ENCODE data around the gene ZNF611.

Gene ZNF611

DNA sequence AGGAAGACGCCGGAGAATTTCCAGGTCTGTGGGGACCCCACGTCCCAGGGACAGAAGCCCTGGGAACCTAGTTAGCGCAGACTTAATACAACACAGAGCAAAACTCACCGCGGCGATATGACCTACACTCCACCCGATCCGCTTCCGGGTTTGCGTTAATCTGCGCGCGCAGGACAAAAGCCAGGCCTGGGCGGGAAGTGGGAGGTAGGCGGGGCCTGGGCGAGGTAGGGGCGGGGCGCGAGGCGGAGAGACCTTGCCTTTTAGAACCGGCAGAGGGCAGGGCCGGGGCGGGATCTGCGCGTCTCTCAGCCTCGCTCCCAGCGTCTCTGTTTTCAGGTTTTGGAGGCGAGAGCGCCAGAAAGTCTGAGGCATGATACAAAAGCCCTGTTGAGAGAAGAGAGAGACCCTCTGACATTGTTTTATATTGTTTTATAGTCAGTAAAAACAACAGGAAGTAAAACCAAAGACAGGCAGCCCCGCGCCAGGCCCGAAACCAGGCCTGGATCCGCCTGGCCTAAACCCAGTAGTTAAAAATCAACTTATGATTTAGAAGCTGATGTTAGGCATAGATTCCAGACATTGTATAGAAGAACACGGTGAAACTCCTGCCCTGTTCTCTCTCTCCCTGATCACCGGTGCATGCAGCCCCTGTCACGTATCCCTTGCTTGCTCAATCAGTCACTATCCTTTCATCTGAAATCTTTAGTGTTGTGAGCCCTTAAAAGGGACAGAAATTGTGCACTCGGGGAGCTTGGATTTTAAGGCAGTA lies at the start of gene ZNF611:
TSS of gene ZNF611 (minus strand) at position 152 of the 769 bp plus-strand sequence. CDS start 19,150 bp downstream, outside the sequence.
- TF ChIP-seq GATA3 (IDR thresholded peaks at IDR 0.05; ENCODE audit: low read depth, low read length) (no peak), GATA2 (IDR thresholded peaks at IDR 0.05; ENCODE audit: low read depth, low read length) (no peak)

DNA sequence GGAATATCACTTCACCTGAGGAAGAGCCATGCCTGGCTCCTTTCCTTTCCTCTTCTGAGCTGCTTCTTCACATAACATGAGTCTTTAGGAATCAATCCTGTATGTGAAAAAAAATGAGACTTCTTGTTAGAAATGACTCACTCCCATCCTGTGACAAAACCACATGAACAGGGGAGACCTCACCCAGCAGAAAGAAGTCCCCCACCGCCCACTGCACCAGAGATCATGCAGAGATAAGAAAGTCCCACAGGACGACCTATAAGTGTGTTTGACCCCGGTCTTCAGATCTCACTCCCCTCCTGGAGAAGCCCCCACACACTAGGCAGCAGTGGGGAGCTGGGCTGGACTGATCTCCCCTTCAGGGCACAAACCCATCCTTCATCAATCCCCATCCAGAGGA lies 44.0 kb upstream of the ZNF611 start:
- no peak for TF ChIP-seq GATA3 (IDR thresholded peaks at IDR 0.05; ENCODE audit: low read depth, low read length)
- no peak for TF ChIP-seq GATA2 (IDR thresholded peaks at IDR 0.05; ENCODE audit: low read depth, low read length)

DNA sequence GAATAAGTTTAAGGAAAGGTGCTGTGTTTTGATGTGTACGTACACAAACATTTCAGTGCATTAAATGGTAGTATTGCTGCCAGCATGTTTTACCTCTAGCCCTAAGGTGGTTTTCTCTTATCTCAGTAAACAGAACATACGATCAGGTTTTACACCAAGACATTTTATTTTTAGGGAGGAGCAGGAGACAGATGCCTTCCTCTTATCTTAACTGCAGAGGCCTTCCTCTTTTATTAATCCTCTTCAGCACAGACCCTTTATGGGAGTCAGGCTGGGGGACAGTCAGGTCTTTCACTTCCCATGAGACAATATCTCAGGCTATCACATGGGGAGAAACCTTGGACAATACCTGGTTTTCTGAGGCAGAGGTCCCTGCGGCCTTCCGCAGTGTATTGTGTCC lies 14.9 kb upstream of the ZNF611 start:
- no peak for TF ChIP-seq GATA2 (IDR thresholded peaks at IDR 0.05; ENCODE audit: low read depth, low read length)
- no peak for TF ChIP-seq GATA3 (IDR thresholded peaks at IDR 0.05; ENCODE audit: low read depth, low read length)

DNA sequence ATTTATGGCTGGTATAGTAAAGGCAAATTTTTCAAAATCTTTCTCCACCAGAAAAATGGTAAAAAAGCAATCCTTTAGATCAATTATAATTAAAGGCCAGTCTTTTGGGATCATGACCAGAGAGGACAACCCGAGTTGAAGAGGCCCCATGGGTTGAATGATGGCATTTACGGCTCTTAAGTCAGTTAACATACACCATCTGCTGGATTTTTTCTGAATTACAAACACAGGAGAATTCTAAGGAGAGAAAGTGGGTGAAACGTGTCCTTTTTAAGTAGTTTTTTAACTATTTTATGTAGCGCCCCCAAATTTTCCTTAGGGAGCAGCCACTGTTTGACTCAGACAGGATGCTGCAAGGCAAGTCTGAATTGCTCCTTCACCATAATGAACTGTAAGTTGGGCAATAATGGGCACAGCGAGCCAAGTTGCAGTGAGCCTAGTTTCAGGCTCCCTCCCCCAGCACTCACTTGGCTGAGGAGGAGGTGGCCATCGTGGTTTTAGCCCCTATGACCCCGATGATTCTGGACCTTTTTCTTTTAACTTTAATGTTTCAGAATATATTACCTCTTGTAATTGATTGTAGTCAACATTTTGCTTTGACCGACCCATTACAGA lies 13.6 kb upstream of the ZNF611 start:
- TF ChIP-seq GATA3 (IDR thresholded peaks at IDR 0.05; ENCODE audit: low read depth, low read length) (no peak), GATA2 (IDR thresholded peaks at IDR 0.05; ENCODE audit: low read depth, low read length) (no peak)

DNA sequence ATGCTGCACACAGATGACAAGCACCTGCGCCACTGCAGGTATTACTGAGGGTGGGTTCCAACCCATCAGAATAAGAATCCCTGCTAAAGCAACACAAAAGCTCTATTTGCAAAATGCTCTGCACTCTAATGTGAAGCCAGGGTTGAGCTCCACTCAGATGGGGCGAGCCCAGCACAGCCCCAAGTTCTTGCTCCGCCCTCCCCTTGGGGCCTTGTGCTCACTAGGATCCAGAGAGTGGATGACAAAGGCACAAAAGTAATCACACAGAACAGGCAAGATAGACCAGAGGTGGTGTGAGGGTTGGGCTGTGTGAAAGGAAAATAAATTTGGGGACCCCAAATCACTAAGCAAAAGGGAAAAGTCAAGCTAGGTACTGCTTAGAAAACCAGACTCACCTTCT lies 8.2 kb upstream of the ZNF611 start:
- TF ChIP-seq GATA3 (IDR thresholded peaks at IDR 0.05; ENCODE audit: low read depth, low read length) (no peak), GATA2 (IDR thresholded peaks at IDR 0.05; ENCODE audit: low read depth, low read length) (no peak)

DNA sequence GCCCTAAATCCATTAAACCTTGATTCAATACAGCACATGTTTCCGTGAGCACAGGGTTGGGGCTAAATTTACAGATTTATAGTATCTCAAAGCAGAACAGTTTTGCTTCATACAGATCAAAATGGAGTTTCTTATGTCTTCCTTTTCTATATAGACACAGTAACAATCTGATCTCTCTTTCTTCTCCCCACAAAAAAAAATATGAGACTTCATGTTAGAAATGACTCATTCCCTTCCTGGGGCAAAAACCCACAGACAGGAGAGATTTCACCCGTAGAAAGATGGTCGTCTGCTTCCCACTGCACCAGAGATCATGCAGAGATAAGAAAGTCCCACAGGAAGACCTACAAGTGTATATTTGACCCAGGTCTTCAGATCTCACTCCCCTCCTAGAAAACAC lies 7.7 kb upstream of the ZNF611 start:
- TF ChIP-seq GATA3 (IDR thresholded peaks at IDR 0.05; ENCODE audit: low read depth, low read length): no peak
- 0 out of 2 replicates have a peak, but pooled peaks have one; percentile 7 for TF ChIP-seq GATA2 (IDR thresholded peaks at IDR 0.05; ENCODE audit: low read depth, low read length)

DNA sequence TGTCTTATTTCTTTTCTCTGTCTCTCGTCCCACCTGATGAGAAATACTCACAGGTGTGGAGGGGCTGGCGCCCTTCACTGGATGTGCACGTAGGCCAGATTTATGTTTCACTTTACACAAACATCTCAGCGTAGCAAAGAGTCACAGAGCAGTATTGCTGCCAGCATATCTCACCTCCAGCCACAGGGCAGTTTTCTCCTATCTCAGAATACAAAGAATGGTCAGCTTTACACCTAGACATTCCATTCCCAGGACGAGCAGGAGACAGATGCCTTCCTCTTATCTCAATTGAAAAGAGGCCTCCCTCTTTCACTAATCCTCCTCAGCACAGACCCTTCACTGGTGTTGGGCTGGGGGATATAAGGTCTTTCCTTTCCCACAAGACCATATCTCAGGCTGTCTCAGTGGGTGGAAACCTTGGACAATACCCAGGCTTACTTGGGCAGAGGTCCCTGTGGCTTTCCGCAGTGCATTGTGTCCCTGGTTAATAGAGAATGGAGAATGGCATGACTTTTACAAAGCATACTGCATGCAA lies 7.2 kb upstream of the ZNF611 start:
- TF ChIP-seq GATA3 (IDR thresholded peaks at IDR 0.05; ENCODE audit: low read depth, low read length): no peak
- TF ChIP-seq GATA2 (IDR thresholded peaks at IDR 0.05; ENCODE audit: low read depth, low read length): no peak

GRCh38 chr19:52739576-52739975 lies 4.7 kb upstream of the ZNF611 start:
- no peak for TF ChIP-seq GATA3 (IDR thresholded peaks at IDR 0.05; ENCODE audit: low read depth, low read length)
- no peak for TF ChIP-seq GATA2 (IDR thresholded peaks at IDR 0.05; ENCODE audit: low read depth, low read length)

DNA sequence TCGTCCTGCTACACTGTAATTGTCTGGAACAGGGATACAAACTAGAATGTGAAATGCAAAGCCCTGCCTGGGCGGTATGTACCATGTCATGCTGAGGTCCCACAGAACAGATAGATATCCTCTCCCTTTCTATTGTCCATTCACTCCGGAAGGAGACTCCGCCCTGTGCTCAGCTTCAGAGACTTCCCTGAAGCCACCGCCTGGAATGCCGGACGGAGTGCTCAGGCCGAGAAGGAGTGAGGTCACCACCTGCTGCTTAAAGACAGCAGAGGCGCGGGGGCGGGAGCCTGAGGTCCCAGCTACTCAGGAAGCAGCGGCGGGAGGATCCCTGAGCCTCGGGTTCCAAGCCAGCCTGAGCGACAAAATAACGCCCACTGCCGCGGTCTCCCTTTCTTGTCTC lies 890 bp upstream of the ZNF611 start:
- TF ChIP-seq GATA3 (IDR thresholded peaks at IDR 0.05; ENCODE audit: low read depth, low read length) (no peak), GATA2 (IDR thresholded peaks at IDR 0.05; ENCODE audit: low read depth, low read length) (no peak)

DNA sequence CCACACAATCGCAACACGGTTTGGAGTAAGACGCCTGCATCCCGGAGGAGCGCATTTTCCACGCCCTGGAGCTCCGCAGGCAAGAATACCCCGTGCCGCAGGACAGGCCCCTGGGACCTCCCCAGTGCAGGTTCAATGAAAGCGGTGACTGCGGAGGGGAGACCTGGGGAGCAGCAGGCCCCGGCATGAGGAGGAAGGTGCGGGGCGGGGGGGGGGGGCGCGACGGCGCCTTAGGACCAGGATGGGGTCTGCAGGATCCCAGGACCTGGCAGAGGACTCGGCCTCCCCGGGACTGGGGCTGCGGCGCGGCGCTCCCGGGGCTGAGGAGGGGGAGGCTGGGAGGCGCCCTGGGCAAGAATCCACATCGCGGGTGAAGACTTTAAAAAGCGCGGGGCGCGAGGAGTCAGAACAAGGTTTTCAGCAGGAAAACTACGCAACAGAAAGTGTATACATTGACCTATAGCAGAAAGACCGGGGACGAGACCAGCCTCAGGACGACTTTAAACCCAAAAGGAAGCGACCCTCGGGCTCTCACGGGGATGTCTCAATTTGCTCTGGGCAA lies 432 bp downstream of the ZNF611 start:
- TF ChIP-seq GATA3 (IDR thresholded peaks at IDR 0.05; ENCODE audit: low read depth, low read length): no peak
- TF ChIP-seq GATA2 (IDR thresholded peaks at IDR 0.05; ENCODE audit: low read depth, low read length): no peak

DNA sequence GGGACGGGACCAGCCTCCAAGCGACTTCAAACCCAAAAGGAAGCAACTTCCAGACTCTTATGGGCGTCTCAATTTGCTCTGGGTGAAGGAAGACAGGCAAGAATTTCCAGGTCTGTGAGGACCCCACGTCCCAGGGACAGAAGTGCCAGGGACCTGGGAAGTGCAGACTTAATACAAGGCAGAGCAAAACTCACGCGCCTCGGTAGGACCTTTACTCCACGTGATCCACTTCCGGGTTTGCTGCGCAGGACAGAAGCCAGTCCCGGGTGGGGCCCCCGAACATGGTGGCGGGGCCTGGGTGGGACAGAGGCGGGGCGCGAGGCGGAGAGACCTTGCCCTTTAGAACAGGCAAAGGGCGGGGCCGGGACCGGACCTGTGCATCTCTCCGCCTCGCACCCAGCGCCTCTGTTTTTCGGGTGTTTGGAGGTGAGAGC lies 9.3 kb downstream of the ZNF611 start:
- TF ChIP-seq GATA3 (IDR thresholded peaks at IDR 0.05; ENCODE audit: low read depth, low read length) (no peak), GATA2 (IDR thresholded peaks at IDR 0.05; ENCODE audit: low read depth, low read length) (no peak)

DNA sequence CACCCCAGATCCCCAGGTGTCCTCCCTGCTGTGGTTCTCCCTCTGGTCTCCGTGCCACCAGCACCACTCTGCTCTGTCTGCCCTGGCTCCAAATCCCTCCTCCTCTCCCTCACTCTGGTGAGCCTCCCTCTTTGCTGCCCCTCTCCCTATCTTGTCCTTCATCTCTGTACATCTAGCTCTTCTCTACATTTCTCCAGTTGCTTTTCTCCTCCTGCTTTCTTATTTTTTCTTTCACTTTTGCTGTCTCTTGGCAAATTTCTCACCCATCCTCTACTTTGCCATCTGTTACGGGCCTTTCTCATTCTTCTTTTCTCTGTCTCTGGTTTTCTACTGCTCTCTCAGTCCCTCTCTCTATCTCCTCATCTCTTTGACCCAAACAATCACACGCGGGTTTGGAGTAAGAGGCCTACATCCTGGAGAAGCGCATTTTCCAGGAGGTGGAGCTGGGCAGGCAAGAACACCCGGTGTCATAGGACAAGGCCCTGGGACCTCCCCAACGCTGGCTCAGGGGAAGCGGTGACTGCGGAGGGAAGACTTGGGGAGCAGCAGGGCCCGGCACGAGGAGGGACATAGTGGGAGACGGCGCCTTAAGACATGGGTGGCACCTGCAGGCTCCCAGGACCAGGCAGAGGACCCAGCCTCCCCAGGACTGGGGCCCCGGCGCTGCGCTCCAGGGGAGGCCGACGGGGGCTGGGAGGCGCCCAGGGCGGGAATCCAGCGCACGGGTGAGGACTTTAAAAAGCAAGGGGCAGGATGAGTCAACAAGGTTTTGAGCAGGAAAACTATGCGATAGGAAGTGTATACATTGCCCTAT lies 9.9 kb downstream of the ZNF611 start:
- no peak for TF ChIP-seq GATA2 (IDR thresholded peaks at IDR 0.05; ENCODE audit: low read depth, low read length)
- TF ChIP-seq GATA3 (IDR thresholded peaks at IDR 0.05; ENCODE audit: low read depth, low read length): no peak

GRCh38 chr19:52722062-52723003 lies 12.5 kb downstream of the ZNF611 start:
- TF ChIP-seq GATA2 (IDR thresholded peaks at IDR 0.05; ENCODE audit: low read depth, low read length) (no peak), GATA3 (IDR thresholded peaks at IDR 0.05; ENCODE audit: low read depth, low read length) (no peak)
